Measurements from ENCODE around the gene NRAP.

DNA sequence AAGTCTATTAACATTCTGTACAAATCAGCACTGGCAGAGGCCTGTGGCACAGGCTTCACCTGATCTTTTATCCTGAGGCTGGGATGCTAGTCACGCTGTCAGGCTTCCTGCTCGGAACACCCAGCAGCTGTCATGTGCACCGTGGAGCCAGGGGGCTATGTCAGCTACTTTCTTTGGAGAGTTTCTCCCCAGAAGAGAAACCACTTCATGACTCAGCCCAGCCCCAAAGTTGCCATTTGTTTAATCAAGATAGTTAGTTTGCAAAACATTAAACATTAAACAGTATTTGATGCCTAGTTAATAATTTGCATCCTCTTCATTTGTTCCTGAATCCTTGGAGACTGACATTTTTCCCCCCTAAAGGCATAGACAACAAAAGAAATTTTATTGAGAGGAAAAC is 111.1 kb downstream of the NRAP start, which contains the start of gene HABP2:
- TF ChIP-seq, protein P1, sequence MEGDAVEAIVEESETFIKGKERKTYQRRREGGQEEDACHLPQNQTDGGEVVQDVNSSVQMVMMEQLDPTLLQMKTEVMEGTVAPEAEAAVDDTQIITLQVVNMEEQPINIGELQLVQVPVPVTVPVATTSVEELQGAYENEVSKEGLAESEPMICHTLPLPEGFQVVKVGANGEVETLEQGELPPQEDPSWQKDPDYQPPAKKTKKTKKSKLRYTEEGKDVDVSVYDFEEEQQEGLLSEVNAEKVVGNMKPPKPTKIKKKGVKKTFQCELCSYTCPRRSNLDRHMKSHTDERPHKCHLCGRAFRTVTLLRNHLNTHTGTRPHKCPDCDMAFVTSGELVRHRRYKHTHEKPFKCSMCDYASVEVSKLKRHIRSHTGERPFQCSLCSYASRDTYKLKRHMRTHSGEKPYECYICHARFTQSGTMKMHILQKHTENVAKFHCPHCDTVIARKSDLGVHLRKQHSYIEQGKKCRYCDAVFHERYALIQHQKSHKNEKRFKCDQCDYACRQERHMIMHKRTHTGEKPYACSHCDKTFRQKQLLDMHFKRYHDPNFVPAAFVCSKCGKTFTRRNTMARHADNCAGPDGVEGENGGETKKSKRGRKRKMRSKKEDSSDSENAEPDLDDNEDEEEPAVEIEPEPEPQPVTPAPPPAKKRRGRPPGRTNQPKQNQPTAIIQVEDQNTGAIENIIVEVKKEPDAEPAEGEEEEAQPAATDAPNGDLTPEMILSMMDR (IDR thresholded peaks at IDR 0.05) = no peak
- no peak for TF ChIP-seq POLR2A (IDR thresholded peaks at IDR 0.05)
